C4-2B (cell line): Measurements from ENCODE around the gene PDIA4.

Source experiments
- ZFX ChIP-seq: fragments of 450-650 bp; IDR thresholded peaks from 2 replicates; pipeline ENCODE4 v1.6.1; 2017
- TF ChIP-seq, protein P1 (sequence below): fragments of 450-650 bp; conservative IDR thresholded peaks from 2 replicates; pipeline ENCODE4 v1.5.1; 2017; ENCODE audit warnings: mild to moderate bottlenecking

- TF ChIP-seq, protein P1, sequence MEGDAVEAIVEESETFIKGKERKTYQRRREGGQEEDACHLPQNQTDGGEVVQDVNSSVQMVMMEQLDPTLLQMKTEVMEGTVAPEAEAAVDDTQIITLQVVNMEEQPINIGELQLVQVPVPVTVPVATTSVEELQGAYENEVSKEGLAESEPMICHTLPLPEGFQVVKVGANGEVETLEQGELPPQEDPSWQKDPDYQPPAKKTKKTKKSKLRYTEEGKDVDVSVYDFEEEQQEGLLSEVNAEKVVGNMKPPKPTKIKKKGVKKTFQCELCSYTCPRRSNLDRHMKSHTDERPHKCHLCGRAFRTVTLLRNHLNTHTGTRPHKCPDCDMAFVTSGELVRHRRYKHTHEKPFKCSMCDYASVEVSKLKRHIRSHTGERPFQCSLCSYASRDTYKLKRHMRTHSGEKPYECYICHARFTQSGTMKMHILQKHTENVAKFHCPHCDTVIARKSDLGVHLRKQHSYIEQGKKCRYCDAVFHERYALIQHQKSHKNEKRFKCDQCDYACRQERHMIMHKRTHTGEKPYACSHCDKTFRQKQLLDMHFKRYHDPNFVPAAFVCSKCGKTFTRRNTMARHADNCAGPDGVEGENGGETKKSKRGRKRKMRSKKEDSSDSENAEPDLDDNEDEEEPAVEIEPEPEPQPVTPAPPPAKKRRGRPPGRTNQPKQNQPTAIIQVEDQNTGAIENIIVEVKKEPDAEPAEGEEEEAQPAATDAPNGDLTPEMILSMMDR, result no peak
- TF ChIP-seq ZFX, result no peak
Measured at GRCh38 chr7:148959726-148960125, 68.6 kb downstream of the PDIA4 start.
